G401.6 (cell line): ENCODE results near the gene MED13L.

ENCODE experiments used
- FAIRE-seq: peaks from 2 replicates; lab custom pipeline; 2012; peaks lifted over from hg19 to GRCh38; lab: Jason Lieb, UNC

Gene MED13L

GRCh38 chr12:116276652-116277466 is 634 bp downstream of the MED13L start:
- no peak for FAIRE-seq

- FAIRE-seq = peak; percentile 80
Observed at GRCh38 chr12:116274551-116275375, 2.7 kb downstream of the MED13L start.

- FAIRE-seq = no peak
Observed at GRCh38 chr12:116273813-116274550, 3.5 kb downstream of the MED13L start.

- FAIRE-seq = peak; percentile 13
Observed at GRCh38 chr12:116267948-116268347, 9.5 kb downstream of the MED13L start.

GRCh38 chr12:116266631-116267349 is 10.7 kb downstream of the MED13L start:
- FAIRE-seq = peak; percentile 66

GRCh38 chr12:116266168-116266601 is 11.3 kb downstream of the MED13L start:
- peak; percentile 67 for FAIRE-seq

GRCh38 chr12:116265351-116266147 is 11.9 kb downstream of the MED13L start:
- FAIRE-seq = no peak

GRCh38 chr12:116264525-116265070 is 12.9 kb downstream of the MED13L start:
- no peak for FAIRE-seq

GRCh38 chr12:116263844-116264243 is 13.6 kb downstream of the MED13L start:
- no peak for FAIRE-seq

GRCh38 chr12:116263431-116263830 is 14.1 kb downstream of the MED13L start:
- no peak for FAIRE-seq

- no peak for FAIRE-seq
Observed at GRCh38 chr12:116262741-116263140, 14.8 kb downstream of the MED13L start.

GRCh38 chr12:116261525-116262100 is 15.9 kb downstream of the MED13L start:
- FAIRE-seq = no peak

- peak; percentile 48 for FAIRE-seq
Observed at GRCh38 chr12:116259800-116260577, 17.5 kb downstream of the MED13L start.

GRCh38 chr12:116257826-116258225 is 19.7 kb downstream of the MED13L start:
- FAIRE-seq = no peak

GRCh38 chr12:116257215-116257614 is 20.3 kb downstream of the MED13L start:
- peak; percentile 83 for FAIRE-seq

- FAIRE-seq = peak; percentile 87
Observed at GRCh38 chr12:116249938-116250337, 27.6 kb downstream of the MED13L start.

- no peak for FAIRE-seq
Observed at GRCh38 chr12:116248930-116249329, 28.6 kb downstream of the MED13L start.

- no peak for FAIRE-seq
Observed at GRCh38 chr12:116248433-116248832, 29.1 kb downstream of the MED13L start.

- no peak for FAIRE-seq
Observed at GRCh38 chr12:116247377-116247776, 30.1 kb downstream of the MED13L start.
